ENCODE results near the gene ENOX1. TPM values are rescaled to one million over a fixed set of nuclear protein-coding genes. Genes with fewer than 3 reads are reported as not detected.

The ENOX1 gene
- total RNA-seq, 4 donors from 2014 or later = 0.25 to 0.52 (median 0.33) TPM

GRCh38 chr13:43221611-43222010 lies 565.2 kb downstream of the ENOX1 start:
- H3K27ac ChIP-seq = no peak overlapping the region
- WGBS = 62% methylated on average over 1 of the region's 1 CpG
- no peak overlapping the region for H3K4me3 ChIP-seq
- no peak for DNase-seq (ENCODE audit: low spot score in 2 of 2)
- no peaks in the 10 kb centered on the region for H3K9me3 ChIP-seq
- no peaks in the 10 kb centered on the region for H3K27me3 ChIP-seq
- H3K36me3 ChIP-seq = no peaks in the 10 kb centered on the region
- no peak for TF ChIP-seq EP300 (IDR thresholded peaks at IDR 0.05)
- no peak for TF ChIP-seq POLR2AphosphoS5 (IDR thresholded peaks at IDR 0.05)
- H3K4me1 ChIP-seq = no peaks in the 10 kb centered on the region

GRCh38 chr13:43220873-43221595 lies 565.7 kb downstream of the ENOX1 start:
- 82% methylated on average over 8 of the region's 8 CpGs for WGBS
- Histone ChIP-seq H3K4me3 (no peak overlapping the region), H3K27ac (no peak overlapping the region), H3K9me3 (no peaks in the 10 kb centered on the region), H3K27me3 (no peaks in the 10 kb centered on the region), H3K36me3 (no peaks in the 10 kb centered on the region), H3K4me1 (no peaks in the 10 kb centered on the region)
- DNase-seq (ENCODE audit: low spot score in 2 of 2) = no peak
- TF ChIP-seq EP300 (IDR thresholded peaks at IDR 0.05) = no peak
- TF ChIP-seq POLR2AphosphoS5 (IDR thresholded peaks at IDR 0.05) = no peak
- no peak for TF ChIP-seq CTCF (IDR thresholded peaks at IDR 0.05)
- TF ChIP-seq POLR2A (IDR thresholded peaks at IDR 0.05) = no peak

GRCh38 chr13:43214124-43214523 lies 572.6 kb downstream of the ENOX1 start:
- TF ChIP-seq POLR2A (IDR thresholded peaks at IDR 0.05) (no peak), POLR2AphosphoS5 (IDR thresholded peaks at IDR 0.05) (no peak), CTCF (IDR thresholded peaks at IDR 0.05) (no peak), EP300 (IDR thresholded peaks at IDR 0.05) (no peak)
- DNase-seq (ENCODE audit: low spot score in 2 of 2) = no peak
- Histone ChIP-seq H3K4me1 (no peaks in the 10 kb centered on the region), H3K36me3 (no peaks in the 10 kb centered on the region), H3K4me3 (no peak overlapping the region), H3K9me3 (no peaks in the 10 kb centered on the region), H3K27me3 (no peaks in the 10 kb centered on the region), H3K27ac (no peak overlapping the region)
- WGBS = 93% methylated on average over 4 of the region's 4 CpGs

GRCh38 chr13:43206838-43207237 lies 579.9 kb downstream of the ENOX1 start:
- no peak for TF ChIP-seq POLR2A (IDR thresholded peaks at IDR 0.05)
- TF ChIP-seq EP300 (IDR thresholded peaks at IDR 0.05) = no peak
- no peak for TF ChIP-seq POLR2AphosphoS5 (IDR thresholded peaks at IDR 0.05)
- TF ChIP-seq CTCF (IDR thresholded peaks at IDR 0.05) = no peak
- Histone ChIP-seq H3K9me3 (no peaks in the 10 kb centered on the region), H3K4me3 (no peak overlapping the region), H3K4me1 (no peaks in the 10 kb centered on the region), H3K27ac (no peak overlapping the region), H3K36me3 (no peaks in the 10 kb centered on the region), H3K27me3 (no peaks in the 10 kb centered on the region)
- no peak for DNase-seq (ENCODE audit: low spot score in 2 of 2)

- DNase-seq (ENCODE audit: low spot score in 2 of 2) = no peak
- Histone ChIP-seq H3K4me3 (no peak overlapping the region), H3K27me3 (no peaks in the 10 kb centered on the region), H3K9me3 (no peaks in the 10 kb centered on the region), H3K4me1 (no peaks in the 10 kb centered on the region), H3K36me3 (no peaks in the 10 kb centered on the region), H3K27ac (no peak overlapping the region)
- 56% methylated on average over 4 of the region's 4 CpGs for WGBS
- TF ChIP-seq POLR2AphosphoS5 (IDR thresholded peaks at IDR 0.05) (no peak), POLR2A (IDR thresholded peaks at IDR 0.05) (no peak), CTCF (IDR thresholded peaks at IDR 0.05) (no peak), EP300 (IDR thresholded peaks at IDR 0.05) (no peak)
These were observed 581.4 kb downstream of the ENOX1 start for GRCh38 chr13:43205416-43205815.

GRCh38 chr13:43204591-43204990 lies 582.2 kb downstream of the ENOX1 start:
- Histone ChIP-seq H3K36me3 (no peaks in the 10 kb centered on the region), H3K9me3 (no peaks in the 10 kb centered on the region), H3K27ac (no peak overlapping the region), H3K4me1 (no peaks in the 10 kb centered on the region), H3K4me3 (no peak overlapping the region), H3K27me3 (no peaks in the 10 kb centered on the region)
- WGBS = 91% methylated on average over 2 of the region's 2 CpGs
- DNase-seq (ENCODE audit: low spot score in 2 of 2) = no peak
- TF ChIP-seq CTCF (IDR thresholded peaks at IDR 0.05) = no peak
